SU-DHL-6 (cell line): ENCODE data around the gene TMEM106A.
"Not testable (repeated sequence)": the region's sequence is repeated elsewhere in the genome, so short reads cannot be mapped to it uniquely, and the experiment has no call there.

Experiments used
- H2AFZ ChIP-seq: fragments of 200-600 bp; sonication (generic); 2 replicates; pipeline ENCODE4 v1.6.1; 2014; ENCODE audit warnings: low read depth, mild to moderate bottlenecking, moderate library complexity, mixed read lengths, antibody characterized with exemption, low read length; ENCODE audit not compliant: severe bottlenecking
- H3F3A ChIP-seq: fragments of 200-600 bp; shearing (Covaris generic); 2 replicates; pipeline ENCODE4 v1.6.0; 2016; ENCODE audit warnings: antibody characterized with exemption, mild to moderate bottlenecking; ENCODE audit not compliant: insufficient read depth
- H3K27ac ChIP-seq: fragments of 200-600 bp; sonication (generic); 2 replicates; pipeline ENCODE4 v1.5.1; 2016; ENCODE audit warnings: low read depth, mild to moderate bottlenecking, low read length, moderate library complexity, mixed read lengths
- H3K27me3 ChIP-seq: fragments of 200-600 bp; sonication (generic), shearing (Covaris generic); 2 replicates; pipeline ENCODE4 v1.6.0; 2014; ENCODE audit warnings: mild to moderate bottlenecking, low read length
- H3K36me3 ChIP-seq: fragments of 200-600 bp; sonication (generic); 2 replicates; pipeline ENCODE4 v1.6.1; 2014; ENCODE audit warnings: mild to moderate bottlenecking, low read length, mixed read lengths
- H3K4me2 ChIP-seq: fragments of 300-600, 200-600 bp; shearing (Covaris generic), sonication (generic); 2 replicates; pipeline ENCODE4 v1.6.0; 2014; ENCODE audit warnings: low read length, low read depth, mild to moderate bottlenecking; ENCODE audit not compliant: poor library complexity, severe bottlenecking
- H3K4me3 ChIP-seq: fragments of 200-600 bp; sonication (generic); 2 replicates; pipeline ENCODE4 v1.5.1; 2014; ENCODE audit warnings: antibody characterized with exemption, low read length, mild to moderate bottlenecking, mixed read lengths; ENCODE audit not compliant: insufficient read depth, poor library complexity, severe bottlenecking
- H3K79me2 ChIP-seq: fragments of 200-600 bp; sonication (generic); 2 replicates; pipeline ENCODE4 v1.6.1; 2014; ENCODE audit warnings: mild to moderate bottlenecking, low read length, moderate library complexity; ENCODE audit not compliant: insufficient read depth
- H3K9ac ChIP-seq: fragments of 200-600 bp; sonication (generic); 2 replicates; pipeline ENCODE4 v1.7.0; 2014; ENCODE audit warnings: mild to moderate bottlenecking, low read length
- H3K9me2 ChIP-seq: fragments of 200-600 bp; sonication (generic); replicated peaks from 2 replicates; pipeline ENCODE4 v1.6.1; 2014; ENCODE audit warnings: low read length; ENCODE audit not compliant: insufficient read depth
- H3K9me3 ChIP-seq: fragments of 200-600 bp; sonication (generic); 2 replicates; pipeline ENCODE4 v1.6.1; 2014; ENCODE audit warnings: low read length, mixed read lengths; ENCODE audit not compliant: insufficient read depth
- H4K20me1 ChIP-seq: fragments of 200-600 bp; sonication (generic); 2 replicates; pipeline ENCODE4 v1.6.1; 2014; ENCODE audit warnings: low read depth, mild to moderate bottlenecking, antibody characterized with exemption, low read length, moderate library complexity, mixed read lengths
- EZH2phosphoT487 ChIP-seq: fragments of 200-600 bp; sonication (generic), shearing (Covaris generic); conservative IDR thresholded peaks from 2 replicates; pipeline ENCODE4 v1.6.1; 2018; ENCODE audit warnings: mild to moderate bottlenecking, antibody characterized with exemption, low read length, moderate library complexity, mixed read lengths
- TF ChIP-seq, protein P1 (sequence below): fragments of 200-600 bp; sonication (generic); IDR thresholded peaks from one replicate; pipeline ENCODE4 v1.5.1; 2017; ENCODE audit warnings: antibody characterized with exemption, mild to moderate bottlenecking, low read length, moderate library complexity; ENCODE audit not compliant: insufficient read depth, poor library complexity, severe bottlenecking

Gene TMEM106A

DNA sequence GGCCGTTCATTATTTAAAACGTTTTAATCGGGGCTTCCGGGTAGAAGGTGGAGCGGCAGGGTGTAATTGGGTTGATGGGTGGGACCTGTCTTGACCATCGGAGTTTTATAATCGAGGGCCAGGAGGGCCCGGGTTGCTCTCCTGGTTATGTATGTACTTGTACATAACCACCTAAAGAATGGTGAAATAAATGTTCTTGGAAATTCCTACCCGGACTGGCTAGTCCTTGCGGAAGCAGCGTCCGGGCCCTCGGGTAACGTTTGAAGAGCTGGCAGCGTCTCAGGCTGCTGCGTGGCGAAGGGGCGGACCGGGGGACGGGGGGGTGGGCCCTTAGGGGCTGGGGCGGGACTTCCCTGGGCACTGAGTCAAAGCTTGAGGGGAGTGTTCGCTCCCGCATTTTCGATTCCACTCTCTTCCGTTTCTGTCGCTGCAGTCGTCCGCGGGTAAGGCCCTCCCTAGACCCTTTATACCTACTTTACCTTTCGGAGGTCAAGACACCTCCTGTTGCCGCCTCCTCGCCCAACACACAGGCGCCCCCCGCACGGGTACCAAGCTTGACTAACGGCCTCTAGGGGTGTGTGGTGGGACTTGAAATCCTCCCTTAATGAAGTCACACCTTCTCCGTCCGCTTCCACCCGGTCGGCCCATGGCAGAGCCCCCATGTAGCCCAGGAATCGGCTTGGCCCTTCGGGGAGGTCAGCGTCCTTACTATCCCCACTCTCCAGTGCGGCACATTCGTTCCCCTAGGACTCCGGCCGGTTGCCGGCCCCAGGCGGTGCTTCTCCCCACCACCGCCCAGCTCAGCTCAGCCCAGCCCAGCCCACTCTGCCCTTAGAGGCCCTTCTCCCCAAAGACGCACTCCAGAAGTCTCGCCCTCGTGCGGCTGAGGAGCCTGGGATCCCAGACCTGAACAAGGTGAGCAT lies at the start of gene TMEM106A:
Gene TMEM106A (plus strand): TSS at position 396 of the 923 bp plus-strand sequence. CDS start 1,167 bp downstream, outside the sequence.
- Histone ChIP-seq H3K9me2 (no peaks in the 10 kb centered on the region), H3K27ac (peak within 1 kb of the TSS; percentile 65), H3K4me2 (peak within 1 kb of the TSS; percentile 91), H3F3A (peaks cover 12% of the 10 kb centered on the region), H3K9me3 (no peaks in the 10 kb centered on the region), H3K27me3 (no peaks in the 10 kb centered on the region), H4K20me1 (no peaks in the 10 kb centered on the region), H2AFZ (peak within 1 kb of the TSS; percentile 86), H3K9ac (peak within 1 kb of the TSS; percentile 71), H3K4me3 (peak within 1 kb of the TSS; percentile 87), H3K79me2 (no peaks in the 10 kb centered on the region), H3K36me3 (no peaks in the 10 kb centered on the region)
- no peak for TF ChIP-seq EZH2phosphoT487
- TF ChIP-seq, protein P1, sequence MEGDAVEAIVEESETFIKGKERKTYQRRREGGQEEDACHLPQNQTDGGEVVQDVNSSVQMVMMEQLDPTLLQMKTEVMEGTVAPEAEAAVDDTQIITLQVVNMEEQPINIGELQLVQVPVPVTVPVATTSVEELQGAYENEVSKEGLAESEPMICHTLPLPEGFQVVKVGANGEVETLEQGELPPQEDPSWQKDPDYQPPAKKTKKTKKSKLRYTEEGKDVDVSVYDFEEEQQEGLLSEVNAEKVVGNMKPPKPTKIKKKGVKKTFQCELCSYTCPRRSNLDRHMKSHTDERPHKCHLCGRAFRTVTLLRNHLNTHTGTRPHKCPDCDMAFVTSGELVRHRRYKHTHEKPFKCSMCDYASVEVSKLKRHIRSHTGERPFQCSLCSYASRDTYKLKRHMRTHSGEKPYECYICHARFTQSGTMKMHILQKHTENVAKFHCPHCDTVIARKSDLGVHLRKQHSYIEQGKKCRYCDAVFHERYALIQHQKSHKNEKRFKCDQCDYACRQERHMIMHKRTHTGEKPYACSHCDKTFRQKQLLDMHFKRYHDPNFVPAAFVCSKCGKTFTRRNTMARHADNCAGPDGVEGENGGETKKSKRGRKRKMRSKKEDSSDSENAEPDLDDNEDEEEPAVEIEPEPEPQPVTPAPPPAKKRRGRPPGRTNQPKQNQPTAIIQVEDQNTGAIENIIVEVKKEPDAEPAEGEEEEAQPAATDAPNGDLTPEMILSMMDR: peak; percentile 6

GRCh38 chr17:43165971-43166370 lies 45.7 kb upstream of the TMEM106A start:
- H3K4me2 ChIP-seq, H4K20me1 ChIP-seq: not testable (repeated sequence)

DNA sequence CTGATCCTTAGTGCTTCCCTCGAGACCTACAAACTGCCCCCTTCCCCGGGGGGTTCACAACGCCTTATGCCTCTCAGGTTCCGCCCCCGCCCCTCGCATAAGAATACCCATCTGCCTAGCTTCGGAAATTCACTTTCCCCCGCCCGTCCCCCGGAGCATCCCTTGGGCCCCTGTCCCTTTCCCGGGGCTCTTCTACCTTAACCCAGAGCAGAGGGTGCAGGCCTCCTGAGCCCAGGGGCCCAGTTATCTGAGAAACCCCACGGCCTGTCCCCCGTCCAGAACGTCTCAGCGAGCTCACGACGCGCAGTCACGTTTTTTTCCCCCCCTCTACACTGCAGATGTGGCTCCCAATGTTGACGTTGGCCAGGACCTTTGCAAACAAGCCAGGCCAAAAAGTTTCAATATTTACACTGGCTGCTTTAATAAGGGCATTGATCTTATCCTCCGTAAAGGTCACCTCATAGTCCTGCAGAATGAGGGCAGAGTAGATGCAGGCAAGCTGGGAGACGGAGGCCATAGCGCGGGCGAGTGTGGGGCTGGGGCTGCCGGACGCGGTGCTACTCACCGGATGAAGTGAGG lies 42.0 kb upstream of the TMEM106A start:
- peak overlapping the region; percentile 66 for H2AFZ ChIP-seq

More at GRCh38 chr17:43165971-43166370, 45.7 kb upstream of the TMEM106A start:
- not testable (repeated sequence) for H3F3A ChIP-seq, H3K9me2 ChIP-seq, H3K36me3 ChIP-seq, H3K9ac ChIP-seq, H3K27me3 ChIP-seq, H3K9me3 ChIP-seq, H3K27ac ChIP-seq, H3K4me3 ChIP-seq, H2AFZ ChIP-seq
- H3K79me2 ChIP-seq: peaks cover 12% of the 10 kb centered on the region

More for the DNA sequence above, 42.0 kb upstream of the TMEM106A start:
- Histone ChIP-seq H3K4me3 (peak overlapping the region; percentile 87), H3K27me3 (no peaks in the 10 kb centered on the region), H3K4me2 (peak overlapping the region; percentile 71), H3K9me3 (no peaks in the 10 kb centered on the region), H3F3A (peaks cover 15% of the 10 kb centered on the region; the same call in 1 of the 2 replicates), H3K79me2 (peaks cover 16% of the 10 kb centered on the region), H3K9ac (peak overlapping the region; percentile 72), H3K36me3 (no peaks in the 10 kb centered on the region), H4K20me1 (no peaks in the 10 kb centered on the region), H3K9me2 (no peaks in the 10 kb centered on the region), H3K27ac (peak overlapping the region; percentile 30; the same call in 1 of the 2 replicates)
- TF ChIP-seq, protein P1: no peak
- no peak for TF ChIP-seq EZH2phosphoT487
